HepG2 (cell line): Measurements from ENCODE around the gene SLC22A23. TPM values are rescaled to one million over a fixed set of nuclear protein-coding genes. Genes with fewer than 3 reads are reported as not detected.

Experiments
- ATAC-seq: fragments of 200-7000 bp; cut with Tn5 transposase; 3 replicates; pipeline ENCODE4 v1.9.1; 2020; ENCODE audit warnings: mild to moderate bottlenecking, moderate library complexity
- BruUV-seq: library from RNA; stranded (reverse); fragments of 400-500 nt; replicated peaks from 2 replicates; lab custom pipeline; 2021; lab: Mats Ljungman, UMichigan
- CTCF ChIA-PET: fragments of 300-600 bp; formaldehyde crosslinking; extraction: SDS; loops from one replicate; lab custom pipeline; 2021; ENCODE audit warnings: low total read pairs, inconsistent platforms, low intra/inter-chr PET ratio; lab: Yijun Ruan, JAX
- POLR2A ChIA-PET: fragments of 350-600 bp; sonication (Branson Sonifier 250); formaldehyde crosslinking; loops from one replicate; lab custom pipeline; 2020; ENCODE audit warnings: antibody characterized with exemption, inconsistent platforms; lab: Yijun Ruan, JAX
- DNase-seq: peaks from one replicate; pipeline ENCODE4 v3.0.0-alpha.2; 2015; ENCODE audit warnings: low spot score
- FAIRE-seq: peaks from 3 replicates; lab custom pipeline; 2011; peaks lifted over from hg19 to GRCh38; lab: Jason Lieb, UNC
- H2AFZ ChIP-seq: one replicate; pipeline ENCODE4 v1.6.1; 2011; ENCODE audit warnings: low read length, inconsistent platforms
- H3K27ac ChIP-seq: fragments of 300-600 bp; 3 replicates; pipeline ENCODE4 v1.8.0; 2011; ENCODE audit warnings: mixed run types, mild to moderate bottlenecking, mixed read lengths, low read length, inconsistent platforms; ENCODE audit not compliant: insufficient read depth; ENCODE audit errors: extremely low read length
- H3K27me3 ChIP-seq, 2 experiments: fragments of 200-600 bp in 1 of 2; 2 replicates in 1 of 2; 3 replicates in 1 of 2; pipeline versions ENCODE4 v1.6.0 to v1.8.0; 2011; ENCODE audit warnings: low read length in 2 of 2, mild to moderate bottlenecking in 2 of 2, moderate library complexity in 2 of 2, inconsistent platforms in 1 of 2; ENCODE audit not compliant: insufficient read depth in 2 of 2, control insufficient read depth in 1 of 2
- H3K36me3 ChIP-seq, 2 experiments: fragments of 200-600 bp in 1 of 2; replicated peaks in 1 of 2; 2 replicates in 1 of 2; 3 replicates in 1 of 2; pipeline versions ENCODE4 v1.5.1 to v1.8.0; 2011; ENCODE audit warnings: low read length in 2 of 2, inconsistent platforms in 1 of 2; ENCODE audit not compliant: insufficient read depth in 2 of 2, control insufficient read depth in 1 of 2
- H3K4me1 ChIP-seq: 2 replicates; pipeline ENCODE4 v1.5.1; 2012; ENCODE audit warnings: low read length, inconsistent platforms; ENCODE audit not compliant: insufficient read depth
- H3K4me2 ChIP-seq: 2 replicates; pipeline ENCODE4 v1.6.0; 2011; ENCODE audit warnings: low read depth, low read length, inconsistent platforms
- H3K4me3 ChIP-seq, 3 experiments: fragments of 200-600 bp in 1 of 3; sonication (generic), shearing (Covaris generic) in 1 of 3; replicated peaks in 1 of 3; 2 replicates each; pipeline ENCODE4 v1.5.1; 2011 to 2016; ENCODE audit warnings: low read length in 3 of 3, inconsistent platforms in 2 of 3, low read depth in 2 of 3, mild to moderate bottlenecking in 2 of 3, control low read depth in 1 of 3, mixed read lengths in 1 of 3; ENCODE audit not compliant: insufficient read depth in 1 of 3
- H3K79me2 ChIP-seq: one replicate; pipeline ENCODE4 v1.6.1; 2011; ENCODE audit warnings: low read length, inconsistent platforms; ENCODE audit not compliant: insufficient read depth
- H3K9ac ChIP-seq: 2 replicates; pipeline ENCODE4 v1.6.0; 2011; ENCODE audit warnings: mild to moderate bottlenecking, low read depth, low read length, inconsistent platforms; ENCODE audit not compliant: insufficient read depth
- H3K9me3 ChIP-seq: 2 replicates; pipeline ENCODE4 v1.5.1; 2012; ENCODE audit warnings: mild to moderate bottlenecking, low read length
- H4K20me1 ChIP-seq: 2 replicates; pipeline ENCODE4 v1.6.0; 2011; ENCODE audit warnings: inconsistent platforms, mild to moderate bottlenecking, low read length, moderate library complexity; ENCODE audit not compliant: insufficient read depth
- PRDM10 ChIP-seq: sonication (generic); formaldehyde crosslinking; IDR thresholded peaks from 2 replicates; pipeline ENCODE4 v1.4.0; 2020; ENCODE audit warnings: low read depth, missing genetic modification reagents
- TOPORS ChIP-seq: sonication (generic); formaldehyde crosslinking; IDR thresholded peaks from 2 replicates; pipeline ENCODE4 v1.8.0; 2023; ENCODE audit warnings: mild to moderate bottlenecking, missing genetic modification reagents
- ZBTB42 ChIP-seq: sonication (generic); formaldehyde crosslinking; IDR thresholded peaks from 2 replicates; pipeline ENCODE4 v1.5.0; 2020; ENCODE audit warnings: mild to moderate bottlenecking, missing genetic modification reagents
- WGBS: methylation state at CpG from one replicate; pipeline ENCODE4 v1.1.6; 2017; ENCODE audit warnings: low lambda C conversion rate; 5-methylcytosine and 5-hydroxymethylcytosine counted together
- in situ Hi-C: cut with HindIII; loops from 2 replicates; pipeline ENCODE4 v1.10.0; 2017; ENCODE audit warnings: low pct_unique_long_range_greater_than_20kb; ENCODE audit not compliant: extremely low pct_ligation_motif_present
- intact Hi-C: fragments of 100-400 bp; cut with micrococcal nuclease; formaldehyde crosslinking; loops from one replicate; pipeline ENCODE4 v1.10.0; 2022; ENCODE audit not compliant: unreplicated experiment
- polyA plus RNA-seq, 8 experiments: library from polyadenylated mRNA; depleted of rRNA in 3 of 8; stranded (reverse) in 7 of 8; unstranded in 1 of 8; fragments of >200 nt; fragmentation: Illumina TruSeq in 4 of 8; extraction: Trizol in 4 of 8; gene quantifications; 2 replicates each; pipeline versions ENCODE4 v1.2.1 to v1.2.3, GENCODE V29; 2011 to 2016; ENCODE audit warnings: low read depth in 4 of 8, missing spikeins in 1 of 8, mixed read lengths in 1 of 8; ENCODE audit not compliant: insufficient read depth in 1 of 8
- total RNA-seq, 5 experiments: library from RNA; depleted of rRNA; stranded (reverse); fragments of >200 nt; fragmentation: Illumina TruSeq; extraction: Trizol; gene quantifications; 2 replicates each; pipeline ENCODE4 v1.2.3, GENCODE V29; 2016; ENCODE audit warnings: low read depth in 1 of 5
- TF ChIP-seq, protein P1 (sequence below): sonication (generic); formaldehyde crosslinking; IDR thresholded peaks from 2 replicates; pipeline ENCODE4 v1.8.1; 2023; ENCODE audit warnings: missing genetic modification reagents, mild to moderate bottlenecking, borderline replicate concordance

Gene SLC22A23
- total and polyA plus RNA-seq, 2 of the 13 experiments (the other 11 are each of a cell fraction or from before 2014, with no cell fraction given) = 11.8 to 17.5 TPM

DNA sequence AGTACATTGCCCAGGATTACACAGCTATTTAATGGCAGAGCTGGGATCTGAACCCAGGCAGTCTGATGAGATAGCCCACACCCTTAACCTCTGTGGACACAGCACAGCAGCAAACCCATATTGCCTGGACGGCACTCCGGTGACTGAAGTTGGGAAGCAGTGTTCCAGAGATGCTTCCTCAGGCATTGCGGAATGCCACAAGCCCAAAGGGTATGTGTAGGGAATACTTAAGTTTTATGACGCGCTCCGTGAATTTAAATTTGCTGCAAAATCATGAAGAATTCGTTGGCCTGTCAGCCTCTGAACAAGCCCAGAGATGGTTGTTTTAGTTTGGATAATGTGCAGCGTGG, 151.7 kb downstream of the SLC22A23 start:
- no peaks in the 10 kb centered on the region for H3K9me3 ChIP-seq
- H3K4me1 ChIP-seq = no peaks in the 10 kb centered on the region
- no peak overlapping the region for H3K9ac ChIP-seq
- BruUV-seq = no TSS peak
- H2AFZ ChIP-seq = no peak overlapping the region
- in situ Hi-C loops = no loop called here
- DNase-seq (no peak), ATAC-seq (no peak), FAIRE-seq (no peak)
- no peaks in the 10 kb centered on the region for H3K27me3 ChIP-seq
- POLR2A ChIA-PET = no interaction called here
- WGBS = 97% methylated on average over 8 of the region's 8 CpGs
- H3K36me3 ChIP-seq = peaks cover 26 to 59% of the 10 kb centered on the region in 2 experiments
- H3K4me3 ChIP-seq = no peak overlapping the region
- no peaks in the 10 kb centered on the region for H3K79me2 ChIP-seq
- H3K4me2 ChIP-seq = no peak overlapping the region
- no peak overlapping the region for H3K27ac ChIP-seq
- CTCF ChIA-PET = no interaction called here
- TF ChIP-seq TOPORS (CRISPR knock-in tag) (no peak), PRDM10 (CRISPR knock-in tag) (no peak), ZBTB42 (CRISPR knock-in tag) (no peak)
- TF ChIP-seq, protein P1, sequence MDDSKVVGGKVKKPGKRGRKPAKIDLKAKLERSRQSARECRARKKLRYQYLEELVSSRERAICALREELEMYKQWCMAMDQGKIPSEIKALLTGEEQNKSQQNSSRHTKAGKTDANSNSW (CRISPR knock-in tag) = no peak
- intact Hi-C loops = no loop called here
- no peaks in the 10 kb centered on the region for H4K20me1 ChIP-seq
